Lower leg skin (tissue), 3 donors: ENCODE results near the gene PSD4.

Experiments
- POLR2A ChIP-seq, 2 donors: fragments of 450-650 bp; IDR thresholded peaks; one replicate each; pipeline ENCODE4 v1.6.1; 2016 to 2017; ENCODE audit warnings: antibody characterized with exemption in 2 of 2, mild to moderate bottlenecking in 1 of 2, moderate library complexity in 1 of 2
- TF ChIP-seq, protein P1 (sequence below), 3 donors: fragments of 450-650 bp; IDR thresholded peaks; one replicate each; pipeline ENCODE4 v1.5.1; 2016; ENCODE audit warnings: antibody characterized with exemption in 3 of 3, mild to moderate bottlenecking in 3 of 3, moderate library complexity in 2 of 3

DNA sequence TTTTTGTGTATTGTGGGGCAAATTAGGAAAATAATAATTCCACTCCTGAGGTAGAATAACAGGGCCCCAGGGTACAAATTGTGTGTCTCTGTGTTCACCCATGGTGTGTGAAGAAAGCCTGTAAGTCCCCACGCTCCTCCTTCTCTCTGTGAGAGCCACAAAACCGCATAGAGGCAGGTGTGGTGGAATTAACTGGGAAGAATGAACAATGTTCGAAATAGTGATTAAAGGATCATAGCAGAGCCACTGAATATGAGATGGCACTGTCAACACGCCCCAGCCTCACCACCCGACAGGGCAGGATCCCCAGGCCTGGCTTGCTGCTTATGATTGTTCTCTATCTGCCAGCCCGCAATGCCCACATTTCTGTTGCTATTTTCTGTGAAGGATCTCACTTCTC lies 32.3 kb upstream of the PSD4 start:
- TF ChIP-seq, protein P1, sequence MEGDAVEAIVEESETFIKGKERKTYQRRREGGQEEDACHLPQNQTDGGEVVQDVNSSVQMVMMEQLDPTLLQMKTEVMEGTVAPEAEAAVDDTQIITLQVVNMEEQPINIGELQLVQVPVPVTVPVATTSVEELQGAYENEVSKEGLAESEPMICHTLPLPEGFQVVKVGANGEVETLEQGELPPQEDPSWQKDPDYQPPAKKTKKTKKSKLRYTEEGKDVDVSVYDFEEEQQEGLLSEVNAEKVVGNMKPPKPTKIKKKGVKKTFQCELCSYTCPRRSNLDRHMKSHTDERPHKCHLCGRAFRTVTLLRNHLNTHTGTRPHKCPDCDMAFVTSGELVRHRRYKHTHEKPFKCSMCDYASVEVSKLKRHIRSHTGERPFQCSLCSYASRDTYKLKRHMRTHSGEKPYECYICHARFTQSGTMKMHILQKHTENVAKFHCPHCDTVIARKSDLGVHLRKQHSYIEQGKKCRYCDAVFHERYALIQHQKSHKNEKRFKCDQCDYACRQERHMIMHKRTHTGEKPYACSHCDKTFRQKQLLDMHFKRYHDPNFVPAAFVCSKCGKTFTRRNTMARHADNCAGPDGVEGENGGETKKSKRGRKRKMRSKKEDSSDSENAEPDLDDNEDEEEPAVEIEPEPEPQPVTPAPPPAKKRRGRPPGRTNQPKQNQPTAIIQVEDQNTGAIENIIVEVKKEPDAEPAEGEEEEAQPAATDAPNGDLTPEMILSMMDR (IDR thresholded peaks at IDR 0.05): no peak
- TF ChIP-seq POLR2A (IDR thresholded peaks at IDR 0.05): no peak
